Stimulated activated CD8-positive, alpha-beta memory T cell treated with anti-CD3 and anti-CD28 coated beads, Interleukin-15, amount 100 ng/mL, for 48 hours (primary cell): ENCODE results near the gene KRTAP17-1.

Experiments used
- DNase-seq, 2 donors: peaks; one replicate each; pipeline ENCODE4 v3.0.0-alpha.2; 2020; ENCODE audit warnings: low read depth in 2 of 2

KRTAP17-1 gene

DNA sequence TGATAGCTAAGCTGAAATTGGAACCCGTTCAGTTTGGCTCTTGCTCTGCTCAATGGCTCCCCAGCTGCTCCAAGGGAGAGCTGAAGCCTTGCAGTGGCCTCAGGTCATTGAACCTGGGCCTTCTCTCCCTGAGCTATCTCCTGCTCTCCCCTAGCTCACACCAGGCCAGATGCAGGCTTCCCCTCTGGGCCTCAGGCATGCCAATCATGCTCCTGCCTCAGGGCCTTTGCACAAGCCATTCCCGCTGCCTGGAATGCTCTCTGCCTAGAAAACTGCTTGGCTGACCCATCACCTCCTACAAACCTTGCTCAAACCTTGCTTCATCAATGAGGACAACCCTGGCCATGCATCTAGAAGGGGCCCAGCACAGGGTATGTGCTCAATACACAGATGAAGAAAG is 16.7 kb upstream of the KRTAP17-1 start:
- DNase-seq: no peak

DNA sequence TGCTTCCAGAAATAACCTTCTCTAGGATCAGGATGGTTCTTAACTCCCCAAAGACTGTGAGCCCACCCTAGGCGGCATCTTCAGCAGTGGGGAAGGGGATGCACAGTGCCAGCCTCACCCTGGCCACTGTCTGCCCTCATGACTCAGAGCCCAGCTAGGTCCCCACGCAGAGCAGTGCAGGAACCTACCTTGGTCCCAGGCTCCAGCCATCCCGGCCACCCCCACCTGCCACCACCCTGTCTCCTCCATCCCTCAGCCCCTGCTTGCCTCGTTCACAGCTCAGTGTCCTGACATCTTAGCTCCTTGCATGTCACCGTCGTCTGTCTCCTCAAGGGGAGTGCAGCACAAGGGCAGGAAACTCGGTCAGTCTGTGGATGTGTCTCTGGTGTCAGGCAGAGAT is 16.1 kb upstream of the KRTAP17-1 start:
- no peak for DNase-seq

DNA sequence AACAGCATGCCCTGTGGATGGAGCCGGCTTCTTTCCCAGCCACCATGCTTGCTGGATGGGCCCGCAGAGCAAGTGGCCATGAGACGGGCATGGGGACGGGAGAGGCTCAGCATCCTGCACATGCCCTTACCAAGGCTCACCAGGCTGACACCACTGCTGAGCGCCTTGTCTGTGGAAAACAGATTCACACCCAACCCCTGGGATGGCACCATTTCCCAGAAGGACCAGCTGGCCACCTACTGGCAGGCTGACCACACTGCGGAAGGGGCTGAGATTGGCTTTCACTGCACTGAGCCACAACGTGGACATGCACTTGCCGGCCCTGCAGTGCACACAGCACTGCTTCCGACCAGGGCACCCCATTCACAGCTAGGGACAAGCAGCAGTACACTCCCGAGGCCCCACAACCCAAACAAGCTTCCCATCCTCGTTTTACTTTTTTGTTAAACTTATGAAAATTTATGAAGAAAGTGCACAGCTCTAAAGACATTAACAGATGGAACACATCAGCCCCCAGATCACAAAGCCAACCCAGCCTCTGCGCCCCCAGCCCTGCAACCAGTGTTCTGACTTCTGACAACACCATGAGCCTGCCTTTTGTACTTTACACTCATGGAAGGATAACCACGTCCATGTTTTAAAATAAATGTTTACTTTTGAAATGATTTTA is 13.9 kb upstream of the KRTAP17-1 start:
- no peak for DNase-seq

DNA sequence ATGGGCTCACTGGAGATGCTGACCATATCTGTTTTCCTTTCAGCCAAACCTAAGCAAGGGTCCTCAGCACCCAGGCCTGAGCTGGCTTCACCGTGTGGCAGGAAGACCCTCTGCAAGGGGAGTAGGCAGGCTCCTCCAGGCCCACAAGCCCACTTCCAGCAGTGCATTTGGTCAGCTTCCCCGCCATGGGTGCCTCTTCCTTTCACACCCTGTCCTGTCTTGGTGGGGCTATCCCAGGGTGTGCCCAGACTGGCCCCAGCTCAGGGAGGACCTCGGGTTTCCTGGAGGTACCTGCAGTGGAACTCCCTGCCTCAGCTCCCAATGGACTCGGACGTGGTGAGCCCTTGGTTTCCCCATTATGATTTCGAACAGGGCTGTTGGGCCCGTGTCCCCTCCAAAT is 12.7 kb upstream of the KRTAP17-1 start:
- no peak for DNase-seq

DNA sequence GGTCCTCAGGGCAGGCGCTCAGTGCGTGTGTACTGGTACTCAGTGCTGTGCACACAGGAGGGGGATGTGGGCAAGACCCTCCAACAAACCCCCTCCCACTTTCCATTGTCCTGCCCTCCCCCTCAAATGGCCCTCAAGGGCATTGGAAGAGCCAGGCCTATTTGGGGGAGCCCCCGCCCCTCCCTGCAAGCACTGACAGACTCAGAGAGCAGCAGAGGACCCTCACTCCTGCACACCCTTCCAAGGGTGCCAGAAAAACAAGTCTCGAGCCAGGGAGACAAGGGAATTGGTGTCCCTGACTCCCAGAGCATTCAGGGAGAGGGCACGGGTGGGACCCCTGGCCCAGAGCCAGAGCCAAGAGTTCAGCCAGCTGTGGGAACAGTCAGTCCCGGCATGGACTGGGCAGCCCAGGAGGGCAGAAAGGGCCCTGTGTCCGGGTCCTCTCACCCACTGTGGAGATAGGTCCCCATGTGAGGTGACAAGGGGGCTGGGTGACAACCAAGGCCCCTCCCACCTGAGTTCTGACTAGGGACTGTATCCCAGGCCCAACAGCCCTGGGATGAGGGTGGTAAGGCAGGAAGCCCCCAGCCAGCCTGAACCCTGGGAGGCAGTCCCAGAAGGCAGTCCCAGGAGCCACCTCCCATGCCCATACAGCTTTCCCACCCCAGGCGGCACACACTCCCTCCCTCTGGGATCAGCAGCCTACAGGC is 12.1 kb upstream of the KRTAP17-1 start:
- DNase-seq: no peak

DNA sequence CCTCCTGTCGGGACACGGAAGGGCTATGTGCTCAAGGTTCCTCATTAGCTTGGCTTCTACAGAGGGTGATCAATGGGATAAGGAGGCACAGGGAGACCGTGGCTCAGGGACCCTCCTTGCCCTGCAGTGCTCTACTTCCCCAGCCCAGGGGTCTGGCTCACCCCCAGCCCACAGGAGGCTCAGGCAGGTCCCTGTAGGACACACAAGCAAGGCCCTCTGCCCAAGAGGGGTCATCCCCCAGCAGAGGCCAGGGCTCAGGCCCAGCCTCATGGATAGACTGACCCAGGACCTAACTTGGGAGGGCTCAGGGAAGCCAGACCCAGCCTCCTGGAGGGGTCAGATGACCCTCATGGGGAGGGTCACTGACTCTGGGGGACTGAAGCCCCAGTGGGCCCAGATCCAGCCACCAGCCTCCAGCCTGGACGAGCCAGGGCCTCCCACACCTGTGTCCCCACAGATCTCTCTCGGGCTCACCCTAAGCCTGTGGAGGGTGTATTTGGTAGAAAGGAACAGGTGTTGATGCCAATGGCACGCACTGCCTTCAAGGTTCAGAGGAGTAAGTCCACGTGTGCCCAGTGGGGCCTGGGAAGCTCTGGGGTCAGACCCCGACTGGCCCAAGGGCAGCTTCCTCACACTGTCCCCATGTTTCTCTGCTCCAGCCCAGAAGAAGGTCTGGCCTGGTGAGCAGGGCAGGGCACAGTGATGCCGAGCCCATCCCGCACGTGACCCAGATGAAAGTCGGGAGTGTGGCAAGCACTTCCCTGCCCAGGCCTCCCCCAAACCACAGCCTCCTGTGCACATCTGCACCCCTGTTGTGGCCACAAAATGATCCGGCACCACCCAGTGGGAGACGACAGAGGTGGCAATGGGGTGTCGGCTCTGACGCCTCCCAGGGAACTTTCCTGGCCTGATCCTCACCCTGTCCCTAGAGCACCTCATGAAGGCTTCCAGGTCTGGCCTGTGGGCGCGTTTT is 10.9 kb upstream of the KRTAP17-1 start:
- no peak for DNase-seq

DNA sequence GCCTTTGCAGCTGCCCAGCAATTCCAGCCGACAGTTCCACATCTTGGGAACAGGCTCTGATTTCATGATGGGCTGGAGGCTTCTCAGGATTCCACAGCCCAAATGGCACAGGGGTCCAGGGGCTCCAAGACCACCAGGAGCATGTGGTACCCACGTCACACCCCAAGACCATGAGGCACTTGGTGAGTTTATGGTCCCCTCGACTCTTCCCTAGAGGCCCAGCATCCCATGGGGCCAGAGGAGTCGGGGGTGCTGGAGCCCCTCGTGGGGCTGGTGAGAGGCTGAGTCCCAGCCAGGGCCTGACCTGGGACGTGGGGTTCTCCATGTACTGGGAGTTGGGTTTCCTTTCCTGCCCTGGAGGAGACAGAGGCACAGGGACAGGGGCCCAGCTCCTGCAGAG is 10.1 kb upstream of the KRTAP17-1 start:
- DNase-seq: no peak

DNA sequence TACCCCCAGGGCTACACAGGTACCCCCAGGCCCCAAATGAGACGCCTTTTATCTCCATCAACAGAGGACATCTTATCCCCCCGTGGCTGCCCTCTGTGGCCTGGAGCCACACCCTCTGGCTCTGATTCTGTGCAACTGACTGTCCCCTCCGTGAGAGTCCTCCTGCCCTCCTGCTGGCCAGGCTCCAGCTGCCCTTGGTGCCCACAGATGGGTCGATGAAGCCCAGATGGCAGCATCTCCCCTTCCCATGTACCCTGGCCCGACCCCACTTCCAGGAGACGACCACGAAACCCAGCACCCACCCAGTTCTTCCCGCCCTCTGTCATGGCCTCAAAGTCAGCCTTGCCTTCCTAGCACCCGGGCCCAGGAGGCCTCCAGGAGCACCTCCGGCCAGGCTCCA is 9.6 kb upstream of the KRTAP17-1 start:
- DNase-seq: no peak

DNA sequence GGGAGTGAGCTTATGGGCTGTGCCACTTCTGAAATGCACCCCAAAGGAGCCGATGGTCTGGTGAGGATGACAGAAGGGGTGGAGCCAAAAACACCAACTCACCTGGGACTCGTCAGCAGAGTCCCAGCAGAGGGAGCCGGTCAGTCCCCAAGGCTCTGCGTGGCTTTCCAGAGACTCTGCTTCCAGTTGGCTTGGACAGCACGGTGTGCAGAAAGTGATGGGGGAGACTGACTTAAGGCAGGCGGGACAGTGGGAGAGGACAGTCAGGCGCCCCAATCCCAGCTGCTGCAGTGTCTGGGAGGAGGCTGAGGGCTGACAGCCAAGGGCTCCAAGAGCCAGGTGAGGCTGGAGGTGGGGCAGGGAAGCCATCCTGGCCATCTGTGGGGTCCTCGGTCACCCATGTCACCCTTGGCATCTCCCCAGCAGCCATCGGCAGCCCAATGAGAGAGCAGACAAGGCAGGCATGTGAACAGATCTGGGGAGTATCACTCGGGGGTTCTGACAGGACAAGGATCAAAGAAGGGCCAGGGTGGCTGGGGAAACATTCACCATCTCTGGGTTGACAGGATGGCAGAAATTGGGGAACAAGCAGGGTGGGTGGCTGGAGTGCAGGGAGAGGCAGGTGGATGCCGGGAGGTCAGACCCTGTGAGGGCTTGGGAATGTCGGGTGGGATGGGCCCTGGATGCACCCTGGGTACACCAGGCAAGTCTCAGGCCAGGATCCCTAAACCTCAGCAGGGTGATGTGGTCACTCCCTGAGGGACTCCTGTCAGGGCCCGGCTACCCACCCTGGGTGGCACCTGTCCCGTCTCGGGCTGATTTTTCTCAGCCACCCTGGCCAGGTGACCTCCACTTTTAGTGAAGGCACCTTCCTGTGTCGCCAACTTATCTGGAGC is 8.9 kb upstream of the KRTAP17-1 start:
- no peak for DNase-seq

DNA sequence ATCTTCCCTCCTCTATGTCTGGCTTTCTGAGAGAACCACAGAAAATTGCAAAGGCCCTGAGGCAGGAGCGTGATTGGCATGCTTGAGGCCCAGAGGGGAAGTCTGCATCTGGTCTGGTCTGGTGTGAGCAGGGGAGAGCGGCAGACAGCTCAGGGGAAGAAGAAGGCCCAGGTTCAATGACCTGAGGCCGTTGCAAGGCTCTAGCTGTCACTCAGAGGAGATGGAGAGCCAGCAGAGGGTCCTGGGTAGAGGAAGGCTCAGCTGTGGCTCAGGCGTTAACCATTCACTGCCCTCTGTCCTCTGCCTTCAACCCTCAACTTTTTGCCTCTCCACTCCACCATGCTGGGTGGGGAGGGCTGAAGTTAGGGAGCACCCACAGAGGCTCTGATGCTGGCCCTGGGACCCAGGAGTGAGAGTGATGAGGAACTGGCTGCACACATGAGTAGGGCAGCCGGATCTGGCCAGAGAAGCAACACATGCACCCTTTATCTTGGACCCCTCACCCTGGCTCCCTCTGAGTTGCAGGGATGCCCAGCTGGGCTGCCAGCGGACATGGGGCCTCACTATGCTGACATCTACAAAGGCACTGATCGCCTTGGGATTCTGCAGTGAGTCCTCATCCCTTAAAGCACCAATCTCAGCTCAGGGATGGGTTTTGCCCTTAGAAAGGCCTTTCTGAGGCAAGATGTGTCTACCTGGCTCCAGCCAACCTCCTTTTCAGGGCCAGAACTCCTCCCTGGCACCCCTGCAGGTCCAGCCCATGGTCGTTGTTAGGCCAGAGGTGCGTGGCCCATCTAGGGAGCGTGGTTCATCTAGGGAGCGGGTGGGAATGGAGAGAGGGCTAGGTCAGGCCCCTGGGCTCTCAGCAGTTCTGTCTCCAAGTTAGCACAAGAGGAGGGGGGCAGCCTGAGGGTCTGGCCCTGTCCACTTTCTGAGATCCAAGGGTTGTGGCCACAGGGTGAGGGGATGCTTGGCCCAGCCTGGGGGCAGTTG is 7.7 kb upstream of the KRTAP17-1 start:
- DNase-seq: no peak

DNA sequence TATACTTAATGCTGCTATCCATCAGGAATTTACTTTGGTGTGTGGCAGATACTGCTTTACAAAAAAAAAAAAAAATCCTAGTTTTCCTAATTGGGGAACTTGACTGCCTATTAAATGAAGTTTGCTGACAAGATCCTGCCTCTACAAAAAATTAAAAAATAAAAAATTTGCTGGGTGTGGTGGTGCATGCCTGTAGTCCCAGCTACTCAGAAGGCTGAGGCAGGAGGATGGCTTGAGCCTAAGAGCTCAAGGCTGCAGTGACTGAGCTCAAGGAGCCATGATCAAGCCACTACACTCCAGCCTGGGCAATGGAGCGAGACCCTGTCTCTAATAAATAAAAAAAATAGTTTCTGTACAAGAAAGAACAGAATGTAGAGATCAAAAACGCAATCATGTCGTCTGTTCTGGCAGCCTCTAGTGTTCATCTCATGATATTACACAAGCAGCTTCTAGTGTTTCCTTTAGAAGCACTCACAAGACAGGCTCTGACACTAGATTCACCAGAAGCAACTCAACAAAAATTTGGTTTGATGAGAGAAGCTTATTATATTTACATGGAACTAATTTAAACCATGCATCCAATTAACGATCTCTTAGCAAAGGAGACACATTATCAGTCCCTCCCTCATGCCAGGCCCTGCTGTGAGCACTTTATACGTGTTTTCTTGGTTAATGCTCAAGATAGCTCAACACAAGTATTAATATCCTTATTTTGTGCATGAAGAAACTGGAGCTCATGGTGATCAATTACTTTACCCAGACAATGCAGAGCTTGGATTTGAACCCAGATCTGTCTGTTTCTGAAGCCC is 6.8 kb upstream of the KRTAP17-1 start:
- DNase-seq: no peak

DNA sequence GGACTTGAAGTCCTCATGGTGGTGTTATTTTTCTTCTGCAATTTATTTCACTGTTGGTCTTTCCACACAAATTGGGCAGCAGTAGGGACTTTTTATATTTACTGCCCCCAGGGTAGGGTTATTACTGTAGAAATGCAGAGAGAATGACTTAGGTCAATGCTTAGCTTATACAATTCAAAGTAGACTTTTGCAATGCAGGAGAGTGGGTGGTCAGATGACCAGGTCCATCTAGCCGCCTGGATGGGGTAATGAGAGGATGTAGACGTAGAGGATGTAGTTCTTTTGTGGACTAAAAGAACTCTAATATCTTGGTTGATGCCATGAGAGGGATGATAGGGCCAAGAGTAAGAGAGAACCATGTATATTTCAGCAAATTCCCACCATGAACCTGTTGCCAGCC is 2.7 kb upstream of the KRTAP17-1 start:
- DNase-seq: no peak

DNA sequence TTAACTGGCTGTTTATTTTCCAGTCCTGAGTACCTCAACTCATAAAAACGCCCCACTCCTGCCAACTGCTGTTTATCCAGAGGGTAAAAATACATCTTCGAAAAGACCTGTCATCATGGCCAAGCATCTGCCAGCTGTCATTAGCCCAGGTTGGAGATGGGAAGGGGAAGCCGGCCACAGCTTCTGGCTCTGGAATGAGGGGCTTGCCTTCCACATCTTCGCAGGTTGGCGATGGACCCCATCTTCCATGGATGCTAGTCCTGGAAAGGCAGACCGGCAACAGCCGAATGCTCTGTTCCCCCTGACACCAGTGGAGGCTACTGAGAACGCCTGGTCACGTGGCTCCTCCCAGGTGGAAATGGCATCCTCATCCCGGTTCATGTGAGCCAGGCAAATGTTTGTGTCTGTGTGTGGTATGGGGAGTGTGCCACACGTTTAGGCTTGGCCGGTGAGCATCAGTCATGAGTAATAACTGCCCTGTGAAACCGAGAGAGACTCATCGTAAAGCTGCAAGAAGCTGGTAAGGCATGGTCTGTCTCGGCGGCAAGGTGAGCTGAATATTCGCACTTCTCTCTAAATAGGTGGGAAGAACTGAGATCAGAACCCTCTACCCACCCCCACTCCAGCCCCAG is 420 bp upstream of the KRTAP17-1 start:
- no peak for DNase-seq

DNA sequence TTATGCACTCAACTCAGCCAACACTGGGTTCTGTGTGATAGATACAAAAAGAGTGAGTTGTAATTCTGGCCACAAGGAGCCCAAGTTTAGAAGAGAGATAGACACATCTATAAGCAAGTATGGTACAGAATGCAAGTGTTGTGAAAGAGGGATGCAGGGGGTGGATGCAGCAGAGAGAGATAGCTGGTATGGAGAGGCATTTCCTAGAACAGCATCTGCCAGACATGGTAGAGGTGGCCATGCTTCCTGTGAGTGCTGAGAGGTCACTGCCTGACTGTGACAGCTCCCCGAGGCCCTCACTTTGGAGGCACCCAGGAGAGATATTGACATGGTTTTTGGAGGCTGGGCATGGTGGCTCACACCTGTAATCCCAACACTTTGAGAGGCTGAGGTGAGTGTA is 4.4 kb downstream of the KRTAP17-1 start:
- no peak for DNase-seq

DNA sequence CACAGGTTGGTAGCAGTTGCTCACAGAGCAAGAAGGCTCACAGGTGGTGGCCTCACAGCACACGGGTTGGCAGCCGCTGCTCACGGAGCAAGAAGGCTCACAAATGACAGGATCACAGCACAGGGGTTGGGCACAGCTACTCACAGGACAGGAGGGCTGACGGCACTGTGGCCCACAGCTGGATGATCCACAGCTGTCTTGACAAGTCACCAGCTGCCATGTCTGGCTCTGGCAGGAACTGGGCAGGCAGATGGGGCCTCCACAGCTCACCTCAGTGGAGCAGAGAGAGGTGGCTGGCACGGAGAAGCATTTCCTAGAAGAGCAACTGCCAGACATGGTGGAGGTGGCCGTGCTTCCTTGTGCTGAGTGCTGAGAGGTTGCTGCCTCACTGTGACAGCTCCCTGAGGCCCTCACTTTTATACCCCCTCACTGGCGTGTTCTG is 6.6 kb downstream of the KRTAP17-1 start, which contains the start of gene KRTAP16-1:
TSS of gene KRTAP16-1 (minus strand) at position 392 of the 442 bp plus-strand sequence. CDS start at position 336, 56 bp downstream.
- DNase-seq: no peak

DNA sequence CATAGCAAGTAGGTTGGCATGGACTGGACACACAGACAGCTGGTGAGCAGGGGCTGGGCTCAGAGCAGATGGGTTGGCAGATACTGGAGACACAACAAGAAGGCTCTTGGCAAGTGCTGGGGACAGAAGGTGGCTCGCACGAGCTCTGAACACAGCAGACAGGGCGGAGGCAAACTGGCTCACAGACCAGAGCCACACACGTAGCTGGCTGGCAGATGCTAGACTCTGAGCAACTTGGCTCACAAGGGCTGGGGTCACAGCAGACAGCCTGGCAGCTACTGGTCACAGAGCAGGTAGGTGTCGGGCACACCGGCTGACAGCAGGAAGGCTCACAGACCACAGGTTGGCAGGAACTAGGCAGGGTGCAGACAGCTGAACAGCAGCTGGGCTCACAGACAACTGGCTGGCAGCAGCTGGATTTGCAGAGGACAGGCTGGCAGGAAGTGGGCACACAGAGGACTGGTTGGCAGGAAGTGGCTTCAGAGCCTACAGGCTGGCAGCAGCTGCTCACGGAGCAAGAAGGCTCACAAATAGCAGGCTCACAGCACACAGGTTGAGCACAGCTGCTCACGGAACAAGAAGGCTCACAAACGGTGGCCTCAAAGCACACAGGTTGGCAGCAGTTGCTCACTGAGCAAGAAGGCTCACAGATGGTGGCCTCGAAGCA is 7.1 kb downstream of the KRTAP17-1 start:
- peak; percentile 31 to 32 for DNase-seq

DNA sequence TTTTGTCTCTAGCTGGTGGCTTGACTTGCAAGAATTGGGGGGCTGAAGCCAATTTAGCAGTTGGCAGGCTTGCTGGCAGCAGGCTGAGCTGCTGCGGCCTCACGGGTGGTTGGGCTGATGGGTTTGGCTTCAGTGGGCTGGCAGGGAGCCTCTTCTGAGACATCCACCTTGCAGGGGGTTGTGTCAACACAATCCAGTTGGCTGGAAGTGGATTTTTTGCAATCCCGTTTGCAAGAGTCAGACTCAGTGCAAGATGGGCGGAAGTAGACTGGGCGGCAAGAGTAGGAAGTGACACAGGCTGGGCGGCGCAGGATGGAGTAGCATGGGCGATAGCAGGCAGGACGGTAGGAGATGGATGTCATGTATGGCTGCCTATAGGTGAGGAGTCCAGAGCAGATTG is 7.9 kb downstream of the KRTAP17-1 start:
- no peak for DNase-seq

DNA sequence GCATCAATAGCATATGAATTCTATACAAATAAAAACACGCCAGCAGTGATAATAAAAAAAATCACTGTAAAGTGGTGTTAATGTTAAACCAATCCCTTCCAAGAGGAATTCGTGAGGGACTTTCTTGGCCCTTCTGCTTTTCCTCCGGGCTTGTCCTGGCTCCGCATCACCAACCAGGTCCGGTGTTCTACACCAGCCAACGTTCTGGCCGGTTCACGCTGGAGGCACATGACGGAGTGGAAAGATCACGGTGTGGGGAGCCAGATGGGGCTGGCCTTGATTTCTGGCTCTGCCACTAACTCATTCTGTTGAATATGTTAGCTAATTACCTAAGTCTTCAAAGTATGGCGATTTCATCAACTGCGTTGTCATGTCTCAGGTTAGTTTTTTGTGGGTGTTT is 11.4 kb downstream of the KRTAP17-1 start:
- DNase-seq: no peak
